ENCODE data around the gene GPR15LG. TPM values are rescaled to one million over a fixed set of nuclear protein-coding genes. Genes with fewer than 3 reads are reported as not detected.

The GPR15LG gene
- total and polyA plus RNA-seq, 10 of the 15 experiments (the other 5 are each of a cell fraction or from before 2014, with no cell fraction given) = 1.1 to 12.2 (median 1.4) TPM

GRCh38 chr10:84194424-84195043 is 20.9 kb downstream of the GPR15LG start, which contains the start of gene CDHR1:
TSS of gene CDHR1 (plus strand) at chr10:84194537. CDS start at chr10:84194761, 224 bp downstream.
- Histone ChIP-seq H3K27me3 (replicated peaks in 1 of 2; ENCODE audit: control insufficient read depth in 2 of 2, insufficient read depth in 2 of 2, low read length in 1 of 2) (peaks cover 18 to 29% of the 10 kb centered on the region in 2 experiments), H3K9ac (ENCODE audit: control insufficient read depth, insufficient read depth, low read length) (peak within 1 kb of the TSS; percentile 16; the same call in 1 of the 2 replicates), H2AFZ (ENCODE audit: control insufficient read depth, low read depth, low read length) (no peak within 1 kb of the TSS; the same call in 1 of the 2 replicates), H3K9me3 (replicated peaks; ENCODE audit: control insufficient read depth, insufficient read depth, low read length) (no peaks in the 10 kb centered on the region), H3K36me3 (ENCODE audit: control insufficient read depth in 2 of 2, insufficient read depth in 2 of 2, low read length in 1 of 2) (no peaks in the 10 kb centered on the region), H3K4me3 (peak within 1 kb of the TSS; percentile 51), H3K4me1 (ENCODE audit: control insufficient read depth, insufficient read depth, low read length) (peaks cover 3% of the 10 kb centered on the region), H3K4me2 (ENCODE audit: control insufficient read depth, insufficient read depth) (peak within 1 kb of the TSS; percentile 84), H3K79me2 (ENCODE audit: control insufficient read depth, insufficient read depth, low read length) (no peaks in the 10 kb centered on the region), H4K20me1 (ENCODE audit: control insufficient read depth, insufficient read depth) (peaks cover 2% of the 10 kb centered on the region), H3K27ac (ENCODE audit: control insufficient read depth, insufficient read depth) (no peak within 1 kb of the TSS)
- ChIA-PET CTCF (interaction anchor here (2.7 to 28.3 kb wide), 2 partner anchors 11 to 36 kb away, joined by 10 to 788 read pairs; no protein-coding TSS in a partner anchor), POLR2A (no interaction called here), RAD21 (ENCODE audit: unreplicated experiment) (interaction anchor here (0.7 kb wide), 1 partner anchor 45 kb away, joined by 3 read pairs; no protein-coding TSS in a partner anchor), SMC1A (ENCODE audit: uncharacterized antibody, unreplicated experiment) (interaction anchor here (0.9 to 1.8 kb wide), 2 partner anchors 46 to 47 kb away, joined by 3 to 8 read pairs; no protein-coding TSS in a partner anchor)
- TF ChIP-seq DPF2 (IDR thresholded peaks at IDR 0.05) (no peak), SUZ12 (IDR thresholded peaks at IDR 0.05; ENCODE audit: unreplicated experiment) (peak; percentile 91), ESRRA (IDR thresholded peaks at IDR 0.05; ENCODE audit: low read length) (no peak), MEF2B (IDR thresholded peaks at IDR 0.05; ENCODE audit: partially characterized antibody, poor library complexity, severe bottlenecking) (no peak), CREB1 (IDR thresholded peaks at IDR 0.05; ENCODE audit: low read depth) (0 out of 2 replicates have a peak, but pooled peaks have one; percentile 7), MEF2A (IDR thresholded peaks at IDR 0.05; ENCODE audit: insufficient read depth, low read depth, low read length) (no peak), BHLHE40 (IDR thresholded peaks at IDR 0.05; ENCODE audit: borderline replicate concordance in 1 of 2, low read depth in 2 of 2, low read length in 1 of 2) (peak; percentile 17 to 42; a peak in 1 of 4 replicates), PBX3 (IDR thresholded peaks at IDR 0.05; ENCODE audit: insufficient replicate concordance, low read depth, low read length) (peak; percentile 48), ZNF592 (IDR thresholded peaks at IDR 0.05) (no peak), PAX5 (IDR thresholded peaks at IDR 0.05; ENCODE audit: borderline replicate concordance, low read depth, low read length) (peak; percentile 53; the same call in 1 of the 2 replicates), BCLAF1 (IDR thresholded peaks at IDR 0.05) (no peak)
- 9% methylated on average over 28 of the region's 61 CpGs for WGBS (ENCODE audit: insufficient coverage, insufficient replicate concordance, low lambda C conversion rate, missing lambda C conversion rate)
- no peak for DNase-seq (ENCODE audit: low read depth, low spot score)
- no peak for FAIRE-seq
- BruUV-seq (replicated peaks) = no TSS peak
- ATAC-seq = peak; percentile 85
- in situ Hi-C loops (cut with MboI) (loop anchor here (5.0 kb wide), 1 partner anchor 32 kb away; no protein-coding TSS in a partner anchor), intact Hi-C loops (cut with micrococcal nuclease; ENCODE audit: unreplicated experiment) (no loop called here)

All from GM12878 (cell line).